HepG2 (cell line): ENCODE results near the gene CATSPERD. TPM values are rescaled to one million over a fixed set of nuclear protein-coding genes. Genes with fewer than 3 reads are reported as not detected.

Experiments
- CEBPG ChIP-seq: IDR thresholded peaks from 2 replicates; pipeline ENCODE4 v1.6.1; 2016
- FIP1L1 ChIP-seq: fragments of 200-400 bp; formaldehyde crosslinking; IDR thresholded peaks from 2 replicates; pipeline ENCODE4 v1.6.1; 2018; ENCODE audit warnings: low read depth, mild to moderate bottlenecking, low read length, moderate library complexity, borderline replicate concordance; ENCODE audit not compliant: insufficient read depth
- FOXA1 ChIP-seq, 2 experiments: fragments of 450-650 bp in 1 of 2; sonication (generic) in 1 of 2; formaldehyde crosslinking in 1 of 2; IDR thresholded peaks; 2 replicates each; pipeline versions ENCODE4 v1.4.0 to v1.6.1; 2016 to 2020; ENCODE audit warnings: missing genetic modification reagents in 1 of 2
- FOXC1 ChIP-seq: sonication (generic); formaldehyde crosslinking; IDR thresholded peaks from 2 replicates; pipeline ENCODE4 v1.8.0; 2022; ENCODE audit warnings: mild to moderate bottlenecking, missing genetic modification reagents, borderline replicate concordance
- HIVEP1 ChIP-seq: sonication (generic); formaldehyde crosslinking; IDR thresholded peaks from 2 replicates; pipeline ENCODE4 v1.4.0; 2020; ENCODE audit warnings: mild to moderate bottlenecking, missing genetic modification reagents
- HMG20A ChIP-seq: IDR thresholded peaks from 2 replicates; pipeline ENCODE4 v1.6.1; 2016; ENCODE audit warnings: borderline replicate concordance
- MTA1 ChIP-seq: sonication (generic); formaldehyde crosslinking; IDR thresholded peaks from 2 replicates; pipeline ENCODE4 v1.4.0; 2020; ENCODE audit warnings: missing genetic modification reagents, mild to moderate bottlenecking, borderline replicate concordance
- NR2C2 ChIP-seq: sonication (generic); formaldehyde crosslinking; IDR thresholded peaks from 2 replicates; pipeline ENCODE4 v1.4.0; 2020; ENCODE audit warnings: missing genetic modification reagents, mild to moderate bottlenecking, moderate library complexity, borderline replicate concordance
- PPARG ChIP-seq: conservative IDR thresholded peaks from 2 replicates; pipeline ENCODE4 v1.6.1; 2016; ENCODE audit warnings: missing biosample characterization, missing genetic modification reagents
- RAD21 ChIP-seq: fragments of 450-650 bp; formaldehyde crosslinking; IDR thresholded peaks from 2 replicates; pipeline ENCODE4 v1.5.0; 2020; ENCODE audit warnings: mild to moderate bottlenecking
- SP140L ChIP-seq: sonication (generic); formaldehyde crosslinking; IDR thresholded peaks from 2 replicates; pipeline ENCODE4 v1.4.0; 2020; ENCODE audit warnings: missing genetic modification reagents, borderline replicate concordance
- STAT5B ChIP-seq: sonication (generic); formaldehyde crosslinking; IDR thresholded peaks from 2 replicates; pipeline ENCODE4 v1.4.0; 2020; ENCODE audit warnings: missing genetic modification reagents
- ZFP82 ChIP-seq: sonication (generic); formaldehyde crosslinking; IDR thresholded peaks from 2 replicates; pipeline ENCODE4 v1.5.1; 2020; ENCODE audit warnings: mild to moderate bottlenecking, missing genetic modification reagents, borderline replicate concordance
- ZMYM4 ChIP-seq: sonication (generic); formaldehyde crosslinking; IDR thresholded peaks from 2 replicates; pipeline ENCODE4 v1.8.1; 2023; ENCODE audit warnings: mild to moderate bottlenecking, missing genetic modification reagents
- ZNF232 ChIP-seq: sonication (generic); formaldehyde crosslinking; IDR thresholded peaks from 2 replicates; pipeline ENCODE4 v1.4.0; 2020; ENCODE audit warnings: missing genetic modification reagents, borderline replicate concordance
- ZNF713 ChIP-seq: sonication (generic); formaldehyde crosslinking; IDR thresholded peaks from 2 replicates; pipeline ENCODE4 v1.4.0; 2020; ENCODE audit warnings: mild to moderate bottlenecking, missing genetic modification reagents
- ZNF737 ChIP-seq: sonication (generic); formaldehyde crosslinking; IDR thresholded peaks from 2 replicates; pipeline ENCODE4 v1.5.0; 2020; ENCODE audit warnings: missing genetic modification reagents, mild to moderate bottlenecking, borderline replicate concordance
- ZNF790 ChIP-seq: sonication (generic); formaldehyde crosslinking; IDR thresholded peaks from 2 replicates; pipeline ENCODE4 v1.8.0; 2022; ENCODE audit warnings: missing genetic modification reagents, mild to moderate bottlenecking, borderline replicate concordance
- polyA plus RNA-seq, 8 experiments: library from polyadenylated mRNA; depleted of rRNA in 3 of 8; stranded (reverse) in 7 of 8; unstranded in 1 of 8; fragments of >200 nt; fragmentation: Illumina TruSeq in 4 of 8; extraction: Trizol in 4 of 8; gene quantifications; 2 replicates each; pipeline versions ENCODE4 v1.2.1 to v1.2.3, GENCODE V29; 2011 to 2016; ENCODE audit warnings: low read depth in 4 of 8, missing spikeins in 1 of 8, mixed read lengths in 1 of 8; ENCODE audit not compliant: insufficient read depth in 1 of 8
- total RNA-seq, 5 experiments: library from RNA; depleted of rRNA; stranded (reverse); fragments of >200 nt; fragmentation: Illumina TruSeq; extraction: Trizol; gene quantifications; 2 replicates each; pipeline ENCODE4 v1.2.3, GENCODE V29; 2016; ENCODE audit warnings: low read depth in 1 of 5
- TF ChIP-seq, protein P1 (sequence below): sonication (generic); formaldehyde crosslinking; IDR thresholded peaks from 2 replicates; pipeline ENCODE4 v1.4.0; 2020; ENCODE audit warnings: low read depth, missing genetic modification reagents
- TF ChIP-seq, protein P2 (sequence below): sonication (generic); formaldehyde crosslinking; IDR thresholded peaks from 2 replicates; pipeline ENCODE4 v1.8.1; 2023; ENCODE audit warnings: missing genetic modification reagents, inconsistent platforms, borderline replicate concordance
- TF ChIP-seq, protein P3 (sequence below): sonication (generic); formaldehyde crosslinking; IDR thresholded peaks from 2 replicates; pipeline ENCODE4 v1.9.0; 2021; ENCODE audit warnings: missing genetic modification reagents, mild to moderate bottlenecking, borderline replicate concordance
- TF ChIP-seq, protein P4 (sequence below): sonication (generic); formaldehyde crosslinking; IDR thresholded peaks from 2 replicates; pipeline ENCODE4 v1.4.0; 2020; ENCODE audit warnings: mild to moderate bottlenecking, missing genetic modification reagents

The CATSPERD gene
- total and polyA plus RNA-seq, 2 of the 13 experiments (the other 11 are each of a cell fraction or from before 2014, with no cell fraction given) = 0.04 TPM; not detected in 1

DNA sequence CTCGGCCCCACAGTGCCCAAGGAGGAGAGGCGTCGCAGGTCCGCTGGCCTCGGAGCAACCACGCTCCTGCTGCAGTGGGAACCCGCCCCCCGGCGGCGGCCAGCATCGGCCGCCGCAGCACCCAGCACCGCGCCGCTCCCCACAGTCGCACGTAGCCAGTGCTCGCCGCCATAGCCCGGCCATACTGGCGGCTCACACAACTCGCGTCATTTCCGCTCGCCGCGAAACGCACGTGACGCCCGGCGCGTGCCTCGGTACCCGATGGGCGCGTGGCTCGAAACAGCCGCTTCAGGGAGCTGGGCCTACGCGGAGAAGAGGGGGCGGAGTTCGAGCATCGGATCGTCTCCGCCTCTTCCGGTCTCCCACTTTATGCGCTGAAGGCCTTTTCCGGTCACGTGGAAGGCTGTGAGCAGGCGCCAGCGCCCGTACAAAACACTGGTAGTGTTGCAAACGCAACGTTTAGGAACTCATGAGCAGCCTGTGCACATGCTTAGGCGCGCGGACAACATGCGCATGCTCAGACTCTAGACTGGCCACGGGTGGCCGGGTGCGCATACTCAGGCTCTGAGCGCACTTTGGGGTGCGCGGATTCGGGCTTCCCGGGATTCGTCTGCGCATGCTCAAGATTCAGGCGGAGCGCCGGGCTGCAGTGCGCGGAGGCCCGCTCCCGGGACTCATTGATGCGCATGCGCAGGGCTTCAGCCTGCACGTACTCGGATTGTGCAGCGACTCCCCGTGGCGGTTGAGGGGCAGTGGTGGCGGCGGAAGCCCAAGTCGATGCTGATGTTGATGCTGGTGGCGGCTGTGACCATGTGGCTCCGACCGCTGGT lies at the start of gene CATSPERD, which contains the start of gene LONP1 (continued):
- TF ChIP-seq, protein P1, sequence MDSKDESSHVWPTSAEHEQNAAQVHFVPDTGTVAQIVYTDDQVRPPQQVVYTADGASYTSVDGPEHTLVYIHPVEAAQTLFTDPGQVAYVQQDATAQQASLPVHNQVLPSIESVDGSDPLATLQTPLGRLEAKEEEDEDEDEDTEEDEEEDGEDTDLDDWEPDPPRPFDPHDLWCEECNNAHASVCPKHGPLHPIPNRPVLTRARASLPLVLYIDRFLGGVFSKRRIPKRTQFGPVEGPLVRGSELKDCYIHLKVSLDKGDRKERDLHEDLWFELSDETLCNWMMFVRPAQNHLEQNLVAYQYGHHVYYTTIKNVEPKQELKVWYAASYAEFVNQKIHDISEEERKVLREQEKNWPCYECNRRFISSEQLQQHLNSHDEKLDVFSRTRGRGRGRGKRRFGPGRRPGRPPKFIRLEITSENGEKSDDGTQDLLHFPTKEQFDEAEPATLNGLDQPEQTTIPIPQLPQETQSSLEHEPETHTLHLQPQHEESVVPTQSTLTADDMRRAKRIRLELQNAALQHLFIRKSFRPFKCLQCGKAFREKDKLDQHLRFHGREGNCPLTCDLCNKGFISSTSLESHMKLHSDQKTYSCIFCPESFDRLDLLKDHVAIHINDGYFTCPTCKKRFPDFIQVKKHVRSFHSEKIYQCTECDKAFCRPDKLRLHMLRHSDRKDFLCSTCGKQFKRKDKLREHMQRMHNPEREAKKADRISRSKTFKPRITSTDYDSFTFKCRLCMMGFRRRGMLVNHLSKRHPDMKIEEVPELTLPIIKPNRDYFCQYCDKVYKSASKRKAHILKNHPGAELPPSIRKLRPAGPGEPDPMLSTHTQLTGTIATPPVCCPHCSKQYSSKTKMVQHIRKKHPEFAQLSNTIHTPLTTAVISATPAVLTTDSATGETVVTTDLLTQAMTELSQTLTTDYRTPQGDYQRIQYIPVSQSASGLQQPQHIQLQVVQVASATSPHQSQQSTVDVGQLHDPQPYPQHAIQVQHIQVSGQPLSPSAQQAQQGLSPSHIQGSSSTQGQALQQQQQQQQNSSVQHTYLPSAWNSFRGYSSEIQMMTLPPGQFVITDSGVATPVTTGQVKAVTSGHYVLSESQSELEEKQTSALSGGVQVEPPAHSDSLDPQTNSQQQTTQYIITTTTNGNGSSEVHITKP (CRISPR knock-in tag) = peak; percentile 75
- TF ChIP-seq RAD21 (CRISPR knock-in tag) (peak; percentile 62; the same call in 1 of the 2 replicates), ZNF713 (CRISPR knock-in tag) (no peak; the same call in 1 of the 2 replicates), FOXA1 (IDR thresholded peaks at IDR 0.05) (no peak), FOXA1 (CRISPR knock-in tag; IDR thresholded peaks at IDR 0.05) (peak; percentile 54), HMG20A (CRISPR knock-in tag) (no peak; the same call in 1 of the 2 replicates), NR2C2 (CRISPR knock-in tag) (peak; percentile 73), ZNF790 (CRISPR knock-in tag) (0 out of 2 replicates have a peak, but pooled peaks have one; percentile 31), HIVEP1 (CRISPR knock-in tag) (peak; percentile 27; the same call in 1 of the 2 replicates), STAT5B (CRISPR knock-in tag) (no peak), SP140L (CRISPR knock-in tag) (no peak; the same call in 1 of the 2 replicates), CEBPG (CRISPR knock-in tag) (peak; percentile 44), FOXC1 (CRISPR knock-in tag) (peak; percentile 86; the same call in 1 of the 2 replicates), ZMYM4 (CRISPR knock-in tag) (peak; percentile 72), FIP1L1 (peak; percentile 62; the same call in 1 of the 2 replicates), ZFP82 (CRISPR knock-in tag) (peak; percentile 95), ZNF737 (CRISPR knock-in tag) (no peak; the same call in 1 of the 2 replicates), MTA1 (CRISPR knock-in tag) (peak; percentile 16; the same call in 1 of the 2 replicates), ZNF232 (CRISPR knock-in tag) (peak; percentile 75), PPARG (CRISPR knock-in tag) (peak; percentile 68; the same call in 1 of the 2 replicates)
- TF ChIP-seq, protein P2, sequence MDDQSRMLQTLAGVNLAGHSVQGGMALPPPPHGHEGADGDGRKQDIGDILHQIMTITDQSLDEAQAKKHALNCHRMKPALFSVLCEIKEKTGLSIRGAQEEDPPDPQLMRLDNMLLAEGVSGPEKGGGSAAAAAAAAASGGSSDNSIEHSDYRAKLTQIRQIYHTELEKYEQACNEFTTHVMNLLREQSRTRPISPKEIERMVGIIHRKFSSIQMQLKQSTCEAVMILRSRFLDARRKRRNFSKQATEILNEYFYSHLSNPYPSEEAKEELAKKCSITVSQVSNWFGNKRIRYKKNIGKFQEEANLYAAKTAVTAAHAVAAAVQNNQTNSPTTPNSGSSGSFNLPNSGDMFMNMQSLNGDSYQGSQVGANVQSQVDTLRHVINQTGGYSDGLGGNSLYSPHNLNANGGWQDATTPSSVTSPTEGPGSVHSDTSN (CRISPR knock-in tag) = 0 out of 2 replicates have a peak, but pooled peaks have one; percentile 74
- TF ChIP-seq, protein P3, sequence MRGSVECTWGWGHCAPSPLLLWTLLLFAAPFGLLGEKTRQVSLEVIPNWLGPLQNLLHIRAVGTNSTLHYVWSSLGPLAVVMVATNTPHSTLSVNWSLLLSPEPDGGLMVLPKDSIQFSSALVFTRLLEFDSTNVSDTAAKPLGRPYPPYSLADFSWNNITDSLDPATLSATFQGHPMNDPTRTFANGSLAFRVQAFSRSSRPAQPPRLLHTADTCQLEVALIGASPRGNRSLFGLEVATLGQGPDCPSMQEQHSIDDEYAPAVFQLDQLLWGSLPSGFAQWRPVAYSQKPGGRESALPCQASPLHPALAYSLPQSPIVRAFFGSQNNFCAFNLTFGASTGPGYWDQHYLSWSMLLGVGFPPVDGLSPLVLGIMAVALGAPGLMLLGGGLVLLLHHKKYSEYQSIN (CRISPR knock-in tag) = no peak
- TF ChIP-seq, protein P4, sequence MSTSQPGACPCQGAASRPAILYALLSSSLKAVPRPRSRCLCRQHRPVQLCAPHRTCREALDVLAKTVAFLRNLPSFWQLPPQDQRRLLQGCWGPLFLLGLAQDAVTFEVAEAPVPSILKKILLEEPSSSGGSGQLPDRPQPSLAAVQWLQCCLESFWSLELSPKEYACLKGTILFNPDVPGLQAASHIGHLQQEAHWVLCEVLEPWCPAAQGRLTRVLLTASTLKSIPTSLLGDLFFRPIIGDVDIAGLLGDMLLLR (CRISPR knock-in tag) = peak; percentile 90
